ENCODE results near the gene PTEN.

- no peak for TF ChIP-seq YY1 (IDR thresholded peaks at IDR 0.05; ENCODE audit: low read depth)
- no peak for TF ChIP-seq EP300 (IDR thresholded peaks at IDR 0.05; ENCODE audit: borderline replicate concordance)
- TF ChIP-seq CREB1 (IDR thresholded peaks at IDR 0.05; ENCODE audit: low read depth), result no peak
- no peak for TF ChIP-seq RAD21 (IDR thresholded peaks at IDR 0.05; ENCODE audit: low read depth)
- no peak for TF ChIP-seq NFIC (IDR thresholded peaks at IDR 0.05)
- no peak for TF ChIP-seq EGR1 (IDR thresholded peaks at IDR 0.05)
Observed at GRCh38 chr10:87952612-87953011, 89.2 kb downstream of the PTEN start.
